NCI-H82 treated with DMSO at 0.1 percent for 48 hours (cell line): ENCODE results near the gene VSIR.

ENCODE experiments used
- DNase-seq: peaks from one replicate; lab custom pipeline; 2025; ENCODE audit not compliant: unreplicated experiment; lab: John Stamatoyannopoulos, UW

VSIR gene

GRCh38 chr10:71731791-71732190, 41.5 kb downstream of the VSIR start:
- no peak for DNase-seq

DNA sequence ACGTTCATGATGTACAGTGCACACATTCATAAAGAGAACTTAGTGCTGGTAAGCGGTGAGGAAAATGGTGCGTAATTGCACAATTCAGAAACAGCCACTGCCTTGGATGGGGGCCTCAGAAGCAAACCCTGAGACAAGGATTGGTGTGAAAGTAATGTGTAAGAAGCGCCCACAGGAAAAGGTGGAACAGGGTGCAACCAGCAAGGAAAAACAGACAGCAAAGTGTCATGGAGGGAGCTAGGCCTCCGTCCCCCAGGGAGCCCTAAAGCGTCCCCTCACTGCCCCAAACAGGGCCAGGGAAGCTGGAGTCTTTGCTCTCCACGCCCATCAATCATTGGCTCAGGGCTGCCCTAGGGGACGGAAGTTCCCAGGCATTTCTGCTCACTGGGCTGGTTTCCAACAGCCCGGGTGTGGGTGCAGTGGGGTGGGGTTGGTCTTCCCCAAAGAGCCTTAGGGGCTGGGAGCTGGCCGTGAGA, 44.1 kb downstream of the VSIR start:
- DNase-seq = no peak

DNA sequence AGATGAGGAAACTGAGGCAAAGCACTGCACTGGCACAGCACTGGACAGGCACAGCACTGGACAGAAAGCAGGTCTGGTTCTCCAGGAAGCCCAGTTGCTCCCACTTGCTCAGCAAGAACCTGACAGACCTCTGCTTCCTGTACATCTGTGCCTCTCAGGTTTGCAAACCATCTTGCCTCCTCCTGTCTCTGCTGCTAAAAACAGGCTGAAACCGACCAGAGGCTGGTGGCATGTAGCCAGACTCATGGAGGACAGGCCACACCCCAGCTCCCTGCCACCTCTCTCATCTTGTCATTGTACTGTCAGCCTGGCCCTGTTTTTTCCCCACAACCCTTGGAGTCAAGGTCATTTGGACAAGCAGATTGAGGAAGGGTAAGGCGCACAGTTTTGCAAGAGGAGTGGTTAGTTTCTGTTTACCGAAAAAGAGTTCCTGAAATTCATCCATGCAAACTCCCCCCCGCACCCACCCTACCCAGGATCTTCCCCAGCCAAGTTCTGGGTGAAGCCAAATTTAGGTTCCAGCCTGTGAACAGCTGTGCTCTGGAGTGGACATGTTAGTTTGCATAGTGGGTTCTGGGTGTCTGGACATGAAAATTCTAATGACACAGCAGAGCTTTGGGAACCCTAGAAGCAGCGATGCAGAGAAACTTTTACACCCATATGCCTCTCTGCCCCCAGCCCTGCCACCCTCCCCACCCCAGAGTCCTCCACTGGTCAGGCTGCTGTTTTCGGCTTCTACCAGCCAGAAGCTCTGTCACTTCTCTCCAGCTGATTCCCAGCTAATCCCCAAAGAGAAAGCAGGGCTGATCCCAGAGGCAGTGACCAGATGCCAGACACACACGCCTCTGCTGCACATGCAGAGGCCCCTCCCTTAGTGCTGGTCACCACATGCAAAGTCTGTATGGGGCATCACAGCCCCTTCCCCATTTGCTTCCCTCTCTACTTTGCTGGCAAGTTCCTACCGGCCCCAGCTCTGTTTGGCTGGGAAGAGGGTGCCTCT, 45.3 kb downstream of the VSIR start:
- peak; percentile 42 for DNase-seq

DNA sequence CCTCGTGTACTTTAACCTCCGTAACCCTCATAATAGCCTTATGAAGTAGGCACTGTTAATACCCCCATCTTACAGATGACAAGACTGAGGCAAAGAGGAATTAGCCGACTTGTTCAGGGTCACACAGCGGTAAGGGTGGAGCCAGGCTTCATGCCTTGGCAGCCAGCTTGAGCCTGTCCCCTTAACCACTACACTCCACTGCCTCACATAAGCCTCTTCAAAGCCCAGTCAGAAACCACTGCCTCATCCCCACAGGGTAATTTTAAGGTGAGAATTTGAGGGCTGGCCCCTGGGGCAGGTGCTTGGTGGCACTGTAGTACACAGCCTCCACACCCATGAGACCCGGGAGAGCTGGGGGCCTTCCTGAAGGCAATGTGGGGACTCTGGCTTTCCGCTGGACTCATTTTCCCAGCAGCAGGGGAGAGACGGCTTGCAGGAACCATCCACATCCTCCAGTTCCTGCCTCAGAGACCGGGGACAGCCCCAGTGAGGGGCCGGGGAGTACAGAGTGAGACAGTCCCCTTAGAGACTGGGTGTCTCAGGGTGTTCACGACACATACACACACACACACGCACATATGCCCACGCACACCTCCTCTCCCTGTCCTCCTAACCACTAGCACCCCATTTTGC, 46.1 kb downstream of the VSIR start:
- no peak for DNase-seq

DNA sequence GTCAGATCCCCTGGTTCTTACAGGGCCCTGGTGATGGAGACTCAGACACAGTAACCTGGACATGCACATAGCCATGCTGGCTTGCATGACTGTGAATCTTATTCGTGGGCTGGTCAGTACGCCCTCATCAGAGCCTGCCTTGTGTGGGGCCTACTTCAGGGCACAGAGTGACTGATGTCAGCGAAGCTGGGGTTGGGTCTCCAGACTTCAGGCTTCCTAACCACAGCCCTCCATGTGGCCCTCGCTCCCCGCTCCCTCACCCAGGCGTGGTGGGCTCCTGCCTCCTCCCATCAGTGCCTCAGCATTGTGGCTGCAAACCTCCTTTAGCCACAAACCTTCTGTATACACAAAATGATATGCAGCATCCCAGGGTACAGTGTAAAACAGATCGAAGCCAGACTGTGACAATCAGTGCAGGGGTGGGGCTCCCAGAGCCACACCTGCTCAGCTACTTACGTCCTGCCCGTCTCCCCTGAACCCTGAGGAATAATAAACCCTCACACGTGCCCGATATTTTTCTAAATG, 46.7 kb downstream of the VSIR start:
- no peak for DNase-seq

DNA sequence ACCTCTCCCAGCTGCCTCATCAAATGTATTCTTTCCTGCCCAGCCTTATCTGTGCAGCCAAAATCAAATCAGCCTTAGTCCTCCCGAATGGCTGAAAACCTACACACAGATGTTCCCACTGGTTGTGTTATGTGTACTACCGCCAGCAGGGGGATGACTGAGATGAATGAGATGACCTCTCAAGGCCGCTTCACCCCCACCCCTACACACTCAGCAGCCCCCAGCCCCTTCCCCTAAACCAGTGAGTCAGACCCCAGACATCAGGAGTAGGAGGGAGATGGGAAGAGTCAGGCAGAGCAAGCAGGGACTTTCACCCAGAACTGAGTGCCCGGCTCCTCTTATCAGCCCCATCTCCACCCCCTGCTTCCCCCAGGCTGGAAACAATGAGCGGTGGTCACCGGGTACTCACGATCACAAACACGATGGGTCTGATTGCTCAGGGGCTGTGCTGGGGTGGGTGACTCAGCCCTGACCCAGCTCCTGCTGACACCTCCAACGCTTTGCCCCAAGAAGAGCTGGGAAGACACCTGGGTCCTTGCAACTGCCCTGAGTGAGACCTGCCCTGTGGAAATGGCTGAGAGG, 47.2 kb downstream of the VSIR start:
- DNase-seq = no peak

- no peak for DNase-seq
These were observed 48.1 kb downstream of the VSIR start for GRCh38 chr10:71725249-71725648.

DNA sequence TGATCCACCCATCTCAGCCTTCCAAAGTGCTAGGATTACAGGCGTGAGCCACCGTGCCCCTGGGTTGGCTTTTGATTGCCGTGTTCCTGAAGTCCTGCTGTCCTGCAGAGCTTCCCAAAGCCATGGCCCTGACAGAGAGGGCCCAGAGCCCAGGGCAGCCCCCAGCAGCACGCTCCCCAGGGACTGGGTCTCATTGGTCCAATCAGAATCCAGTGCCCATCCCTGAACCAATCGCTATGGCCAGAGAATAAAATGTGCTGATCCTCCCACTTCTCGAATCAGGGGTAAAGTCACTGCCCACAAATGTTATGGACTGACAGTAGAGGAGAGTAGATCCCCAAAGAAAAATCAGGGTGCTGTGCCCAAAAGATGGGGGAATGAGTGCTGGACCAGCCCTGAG, 48.8 kb downstream of the VSIR start:
- no peak for DNase-seq

DNA sequence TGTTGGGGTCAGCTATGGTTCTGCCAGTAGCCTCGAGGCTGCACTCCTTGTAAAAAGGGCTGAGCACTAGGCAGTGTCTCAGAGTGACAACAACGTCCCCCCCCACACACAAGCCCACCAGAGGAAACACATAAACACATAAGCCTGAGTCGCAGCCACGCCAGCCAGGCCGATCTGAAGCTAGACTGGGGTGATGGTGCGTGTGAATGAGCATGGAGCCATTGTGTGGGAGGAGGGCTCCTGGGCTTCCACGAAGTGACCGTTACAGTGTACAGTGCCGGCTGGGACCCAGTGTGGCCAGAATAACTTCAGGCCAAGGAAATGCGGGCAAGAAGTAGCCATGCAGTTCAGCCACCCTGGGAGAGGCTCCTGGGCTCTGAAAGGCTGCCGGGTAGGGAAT, 50.0 kb downstream of the VSIR start:
- DNase-seq = no peak

- DNase-seq = no peak
These were observed 50.5 kb downstream of the VSIR start for GRCh38 chr10:71722849-71723248.

GRCh38 chr10:71721313-71721712, 52.0 kb downstream of the VSIR start:
- no peak for DNase-seq

DNA sequence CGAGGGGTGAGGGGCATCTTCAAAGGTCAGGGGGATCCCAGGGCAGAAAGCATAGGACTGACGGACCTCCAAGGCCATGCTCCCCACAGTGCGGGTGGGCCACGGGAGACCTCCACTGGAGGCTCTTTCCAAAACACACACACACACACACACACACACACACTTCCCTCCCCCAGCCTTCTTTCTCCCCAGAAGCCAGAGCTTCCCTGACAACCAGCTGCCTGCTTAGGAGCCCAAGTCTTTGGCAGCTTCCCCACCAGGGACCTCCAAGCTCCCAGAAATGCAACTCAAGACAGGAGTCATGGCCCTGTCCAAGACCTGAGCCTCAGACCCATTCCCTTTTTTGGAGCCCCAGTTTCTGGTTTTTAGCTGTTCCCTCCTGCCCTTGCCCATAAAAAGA, 53.0 kb downstream of the VSIR start:
- DNase-seq = no peak

DNA sequence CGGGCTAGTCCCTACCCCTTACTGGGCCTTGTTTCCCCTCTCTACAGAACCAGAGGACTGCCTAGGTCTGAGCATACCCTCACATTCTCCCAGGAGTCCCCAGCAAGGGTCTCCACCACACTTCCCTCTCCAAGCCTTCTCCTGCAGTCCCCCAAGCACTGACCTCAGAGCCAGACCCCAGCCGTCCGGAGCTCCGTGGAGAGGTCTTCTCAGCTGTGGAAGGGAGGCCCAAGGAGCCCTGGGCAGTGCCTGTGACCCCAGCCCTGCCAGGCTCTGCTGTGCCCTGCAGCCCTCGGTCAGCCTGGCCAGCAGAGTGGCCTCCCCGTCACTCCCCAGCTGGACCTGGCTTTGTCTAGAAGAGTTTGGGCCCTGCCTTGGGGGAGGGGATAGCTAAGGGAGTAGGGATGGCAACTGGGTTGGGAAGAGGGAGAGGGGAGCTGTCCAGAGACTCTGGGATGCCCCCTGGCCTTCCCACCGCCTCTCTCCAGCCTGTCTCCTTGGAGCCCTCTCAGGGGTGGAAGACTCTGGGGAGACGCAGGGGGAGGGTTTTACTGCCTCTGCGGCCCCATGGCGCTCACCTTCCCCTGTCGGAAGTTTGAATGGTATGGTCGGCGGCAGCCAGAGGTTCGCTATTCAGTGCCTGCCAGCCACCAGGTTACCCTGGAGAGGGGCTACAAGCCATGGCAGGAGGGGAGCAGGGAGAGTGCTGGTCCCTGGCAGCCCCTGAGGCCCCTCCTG, 53.7 kb downstream of the VSIR start, which contains the start of gene C10orf105:
TSS of gene C10orf105 (minus strand) at position 315 of the 738 bp plus-strand sequence. CDS start 3,441 bp downstream, outside the sequence.
- no peak for DNase-seq

- no peak for DNase-seq
These were observed 54.3 kb downstream of the VSIR start for GRCh38 chr10:71719042-71719441.

GRCh38 chr10:71718165-71718698, 55.1 kb downstream of the VSIR start:
- no peak for DNase-seq

- DNase-seq = no peak
These were observed 55.8 kb downstream of the VSIR start for GRCh38 chr10:71717551-71717951.

DNA sequence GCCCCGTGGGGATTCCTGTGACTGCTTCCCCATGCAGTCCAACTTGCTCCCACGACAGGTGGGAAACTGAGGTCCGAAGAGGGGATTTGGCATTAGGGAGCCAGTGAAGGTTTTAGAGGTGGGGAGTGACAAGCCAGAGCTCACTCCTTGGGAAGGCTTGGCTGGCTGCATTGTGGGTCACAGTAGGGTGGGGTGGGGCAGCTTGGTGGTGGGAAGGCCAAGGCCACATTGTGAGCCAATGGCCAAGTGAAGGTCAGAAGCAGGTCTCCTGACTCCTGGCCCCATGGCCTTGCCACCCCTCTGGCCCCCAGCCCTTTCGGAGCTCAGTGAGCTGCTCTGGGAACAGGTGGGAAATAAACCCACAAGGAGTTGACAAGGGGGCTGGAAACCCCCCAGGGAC, 56.3 kb downstream of the VSIR start:
- DNase-seq = no peak

DNA sequence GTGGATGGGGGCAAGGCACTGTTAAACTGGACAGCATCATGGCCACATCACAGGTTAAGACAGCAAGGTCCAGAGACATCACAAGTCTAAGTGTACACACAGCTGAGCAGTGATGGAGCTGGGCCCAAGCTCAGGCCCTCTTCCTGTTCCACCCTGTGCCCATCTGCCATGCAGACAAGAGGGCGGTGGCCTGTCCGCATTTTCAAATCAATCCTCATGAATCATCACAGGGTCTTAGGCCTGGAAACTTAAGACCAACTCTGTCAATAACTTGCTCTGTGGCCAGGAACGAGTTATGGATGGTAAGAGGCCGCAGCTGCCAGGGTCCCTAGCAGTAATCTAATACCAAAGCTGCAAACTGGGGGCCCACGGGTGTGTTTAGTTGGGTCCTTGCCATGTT, 56.9 kb downstream of the VSIR start:
- DNase-seq = no peak

DNA sequence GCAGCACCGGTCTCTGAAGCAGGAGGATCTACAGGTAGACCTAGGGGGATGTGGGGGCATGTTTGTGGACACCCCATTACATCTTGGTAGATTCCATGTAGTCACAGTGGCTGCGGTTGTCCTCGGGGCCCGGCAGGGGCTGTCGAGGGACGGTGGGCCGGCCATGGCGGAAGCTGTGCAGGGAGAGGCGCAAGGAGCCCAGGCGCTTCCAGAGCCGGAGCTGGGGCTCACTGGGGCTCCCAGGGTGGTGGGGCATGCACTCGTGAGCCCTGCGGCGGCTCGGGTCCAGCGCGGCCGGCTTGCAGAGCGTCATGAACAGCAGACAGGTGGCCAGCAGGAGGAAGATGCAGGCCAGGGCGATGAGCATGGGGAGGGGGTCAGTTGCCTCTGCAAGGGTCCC, 57.5 kb downstream of the VSIR start:
- DNase-seq = no peak

GRCh38 chr10:71715026-71715425, 58.3 kb downstream of the VSIR start:
- DNase-seq = no peak

DNA sequence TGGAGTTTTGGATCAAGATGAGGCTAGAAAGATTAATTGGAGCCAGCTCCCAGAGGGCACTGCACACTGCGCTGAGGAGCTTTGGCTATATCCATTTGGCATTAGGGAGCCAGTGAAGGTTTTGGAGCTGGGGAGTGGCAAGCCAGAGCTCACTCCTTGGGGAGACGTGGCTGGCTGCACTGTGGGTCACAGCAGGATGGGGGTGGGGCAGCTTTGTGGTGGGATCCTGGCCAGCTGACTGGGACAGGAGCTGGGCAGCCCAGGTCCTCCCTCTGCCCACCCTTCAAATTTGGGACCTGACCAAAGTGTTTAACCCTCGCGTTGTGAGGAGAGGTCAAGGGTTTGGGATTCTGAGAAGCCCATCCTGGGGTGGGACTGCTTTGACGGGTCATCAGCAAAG, 58.7 kb downstream of the VSIR start:
- DNase-seq = no peak
